Vagina (tissue), 2 donors: ENCODE measurements around the gene TDRD9.

Experiments used
- POLR2A ChIP-seq, 2 donors: fragments of 450-650 bp; IDR thresholded peaks; one replicate each; pipeline ENCODE4 v1.6.1; 2017; ENCODE audit warnings: antibody characterized with exemption in 2 of 2, mild to moderate bottlenecking in 2 of 2, moderate library complexity in 2 of 2
- TF ChIP-seq, protein P1 (sequence below), 3 experiments: fragments of 450-650 bp in 2 of 3; fragments of 200-600 bp in 1 of 3; sonication (generic) in 1 of 3; IDR thresholded peaks; one replicate each; pipeline ENCODE4 v1.5.1; 2017 to 2019; ENCODE audit warnings: antibody characterized with exemption in 3 of 3, mild to moderate bottlenecking in 2 of 3, moderate library complexity in 2 of 3

DNA sequence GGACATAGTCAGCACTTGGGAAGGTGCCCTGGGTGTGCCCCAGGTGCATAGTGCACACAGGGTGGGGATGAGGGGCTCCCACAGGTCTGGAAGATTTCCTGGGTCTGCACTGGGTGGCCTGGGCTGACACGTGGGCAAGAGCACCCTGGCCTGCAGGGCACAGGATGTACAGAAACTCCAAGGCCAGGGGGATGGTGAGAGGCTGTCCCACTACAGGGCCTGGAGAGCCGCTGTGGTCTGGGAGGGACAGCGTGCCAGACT lies 45.1 kb upstream of the TDRD9 start:
- TF ChIP-seq, protein P1, sequence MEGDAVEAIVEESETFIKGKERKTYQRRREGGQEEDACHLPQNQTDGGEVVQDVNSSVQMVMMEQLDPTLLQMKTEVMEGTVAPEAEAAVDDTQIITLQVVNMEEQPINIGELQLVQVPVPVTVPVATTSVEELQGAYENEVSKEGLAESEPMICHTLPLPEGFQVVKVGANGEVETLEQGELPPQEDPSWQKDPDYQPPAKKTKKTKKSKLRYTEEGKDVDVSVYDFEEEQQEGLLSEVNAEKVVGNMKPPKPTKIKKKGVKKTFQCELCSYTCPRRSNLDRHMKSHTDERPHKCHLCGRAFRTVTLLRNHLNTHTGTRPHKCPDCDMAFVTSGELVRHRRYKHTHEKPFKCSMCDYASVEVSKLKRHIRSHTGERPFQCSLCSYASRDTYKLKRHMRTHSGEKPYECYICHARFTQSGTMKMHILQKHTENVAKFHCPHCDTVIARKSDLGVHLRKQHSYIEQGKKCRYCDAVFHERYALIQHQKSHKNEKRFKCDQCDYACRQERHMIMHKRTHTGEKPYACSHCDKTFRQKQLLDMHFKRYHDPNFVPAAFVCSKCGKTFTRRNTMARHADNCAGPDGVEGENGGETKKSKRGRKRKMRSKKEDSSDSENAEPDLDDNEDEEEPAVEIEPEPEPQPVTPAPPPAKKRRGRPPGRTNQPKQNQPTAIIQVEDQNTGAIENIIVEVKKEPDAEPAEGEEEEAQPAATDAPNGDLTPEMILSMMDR (IDR thresholded peaks at IDR 0.05) = no peak
- no peak for TF ChIP-seq POLR2A (IDR thresholded peaks at IDR 0.05)
